ENCODE results near the gene BNIP3.

The BNIP3 gene

GRCh38 chr10:131981429-131982184 lies at the start of gene BNIP3:
BNIP3 (minus strand) TSS chr10:131981923; CDS start chr10:131981806, 117 bp downstream.
- no peaks in the 10 kb centered on the region for H3K9me3 Mint-ChIP-seq
- H3K27ac Mint-ChIP-seq = peak within 1 kb of the TSS; percentile 85
- ATAC-seq = peak; percentile 91
- H3K4me1 Mint-ChIP-seq = peaks cover 37% of the 10 kb centered on the region
- peak; percentile 92 to 93 for DNase-seq (ENCODE audit: low spot score in 2 of 2)
- peak within 1 kb of the TSS; percentile 74 for H3K4me3 Mint-ChIP-seq
- H3K36me3 Mint-ChIP-seq = peaks cover 64% of the 10 kb centered on the region

- DNase-seq (ENCODE audit: low spot score in 2 of 2) (no peak), ATAC-seq (no peak)
- Mint-ChIP-seq H3K4me3 (no peak overlapping the region), H3K27ac (no peak overlapping the region), H3K9me3 (no peaks in the 10 kb centered on the region), H3K36me3 (peaks cover 4% of the 10 kb centered on the region), H3K4me1 (peaks cover 5% of the 10 kb centered on the region)
Observed at GRCh38 chr10:132030898-132031463, 49.3 kb upstream of the BNIP3 start.

- DNase-seq (ENCODE audit: low spot score in 2 of 2) = no peak
- no peaks in the 10 kb centered on the region for H3K4me1 Mint-ChIP-seq
- peaks cover 4% of the 10 kb centered on the region for H3K36me3 Mint-ChIP-seq
- H3K4me3 Mint-ChIP-seq = no peak overlapping the region
- H3K27ac Mint-ChIP-seq = no peak overlapping the region
- ATAC-seq = no peak
- no peaks in the 10 kb centered on the region for H3K9me3 Mint-ChIP-seq
Observed at GRCh38 chr10:132028706-132029105, 47.0 kb upstream of the BNIP3 start.

- H3K36me3 Mint-ChIP-seq = peaks cover 4% of the 10 kb centered on the region
- no peaks in the 10 kb centered on the region for H3K9me3 Mint-ChIP-seq
- ATAC-seq = no peak
- H3K4me3 Mint-ChIP-seq = no peak overlapping the region
- no peak overlapping the region for H3K27ac Mint-ChIP-seq
- H3K4me1 Mint-ChIP-seq = peaks cover 7% of the 10 kb centered on the region
- no peak for DNase-seq (ENCODE audit: low spot score in 2 of 2)
Observed at GRCh38 chr10:132027423-132027983, 45.8 kb upstream of the BNIP3 start.

- H3K4me1 Mint-ChIP-seq = peaks cover 7% of the 10 kb centered on the region
- no peak overlapping the region for H3K4me3 Mint-ChIP-seq
Observed at GRCh38 chr10:132023092-132023811, 41.5 kb upstream of the BNIP3 start.

GRCh38 chr10:132022241-132022640 lies 40.5 kb upstream of the BNIP3 start:
- H3K4me1 Mint-ChIP-seq = peaks cover 7% of the 10 kb centered on the region
- H3K9me3 Mint-ChIP-seq = no peaks in the 10 kb centered on the region

More at GRCh38 chr10:132023092-132023811, 41.5 kb upstream of the BNIP3 start:
- Mint-ChIP-seq H3K9me3 (no peaks in the 10 kb centered on the region), H3K27ac (no peak overlapping the region), H3K36me3 (peaks cover 4% of the 10 kb centered on the region)
- peak; percentile 76 to 87 for DNase-seq (ENCODE audit: low spot score in 2 of 2)
- ATAC-seq = peak; percentile 77

GRCh38 chr10:132021504-132022143 lies 39.9 kb upstream of the BNIP3 start:
- no peaks in the 10 kb centered on the region for H3K36me3 Mint-ChIP-seq
- H3K4me3 Mint-ChIP-seq = no peak overlapping the region
- H3K9me3 Mint-ChIP-seq = no peaks in the 10 kb centered on the region
- no peak for DNase-seq (ENCODE audit: low spot score in 2 of 2)
- peaks cover 7% of the 10 kb centered on the region for H3K4me1 Mint-ChIP-seq
- H3K27ac Mint-ChIP-seq = no peak overlapping the region
- ATAC-seq = no peak

More at GRCh38 chr10:132022241-132022640, 40.5 kb upstream of the BNIP3 start:
- Mint-ChIP-seq H3K4me3 (no peak overlapping the region), H3K27ac (no peak overlapping the region), H3K36me3 (no peaks in the 10 kb centered on the region)
- no peak for DNase-seq (ENCODE audit: low spot score in 2 of 2)
- no peak for ATAC-seq

GRCh38 chr10:132021046-132021445 lies 39.3 kb upstream of the BNIP3 start:
- ATAC-seq = no peak
- no peak for DNase-seq (ENCODE audit: low spot score in 2 of 2)
- H3K27ac Mint-ChIP-seq = no peak overlapping the region
- H3K4me3 Mint-ChIP-seq = no peak overlapping the region
- peaks cover 7% of the 10 kb centered on the region for H3K4me1 Mint-ChIP-seq
- H3K36me3 Mint-ChIP-seq = no peaks in the 10 kb centered on the region
- no peaks in the 10 kb centered on the region for H3K9me3 Mint-ChIP-seq

GRCh38 chr10:132020456-132020855 lies 38.7 kb upstream of the BNIP3 start:
- Mint-ChIP-seq H3K4me3 (no peak overlapping the region), H3K4me1 (peaks cover 7% of the 10 kb centered on the region), H3K36me3 (no peaks in the 10 kb centered on the region), H3K9me3 (no peaks in the 10 kb centered on the region), H3K27ac (peak overlapping the region; percentile 43)
- DNase-seq (ENCODE audit: low spot score in 2 of 2) = no peak
- no peak for ATAC-seq

GRCh38 chr10:132019366-132019765 lies 37.6 kb upstream of the BNIP3 start:
- no peak overlapping the region for H3K27ac Mint-ChIP-seq
- ATAC-seq (peak; percentile 20), DNase-seq (ENCODE audit: low spot score in 2 of 2) (no peak)
- peaks cover 7% of the 10 kb centered on the region for H3K4me1 Mint-ChIP-seq
- no peaks in the 10 kb centered on the region for H3K9me3 Mint-ChIP-seq
- H3K36me3 Mint-ChIP-seq = no peaks in the 10 kb centered on the region
- no peak overlapping the region for H3K4me3 Mint-ChIP-seq

- Mint-ChIP-seq H3K27ac (no peak overlapping the region), H3K4me3 (no peak overlapping the region), H3K9me3 (no peaks in the 10 kb centered on the region), H3K36me3 (no peaks in the 10 kb centered on the region), H3K4me1 (peaks cover 7% of the 10 kb centered on the region)
- ATAC-seq (no peak), DNase-seq (ENCODE audit: low spot score in 2 of 2) (no peak)
Observed at GRCh38 chr10:132018446-132018845, 36.7 kb upstream of the BNIP3 start.

- no peak for ATAC-seq
- Mint-ChIP-seq H3K4me3 (no peak overlapping the region), H3K27ac (no peak overlapping the region), H3K4me1 (no peaks in the 10 kb centered on the region), H3K9me3 (no peaks in the 10 kb centered on the region), H3K36me3 (no peaks in the 10 kb centered on the region)
- DNase-seq (ENCODE audit: low spot score in 2 of 2) = no peak
Observed at GRCh38 chr10:132016514-132016913, 34.8 kb upstream of the BNIP3 start.

- no peak for DNase-seq (ENCODE audit: low spot score in 2 of 2)
- no peak for ATAC-seq
- no peak overlapping the region for H3K4me3 Mint-ChIP-seq
- H3K27ac Mint-ChIP-seq = no peak overlapping the region
- H3K36me3 Mint-ChIP-seq = no peaks in the 10 kb centered on the region
- H3K4me1 Mint-ChIP-seq = no peaks in the 10 kb centered on the region
- H3K9me3 Mint-ChIP-seq = no peaks in the 10 kb centered on the region
Observed at GRCh38 chr10:132011445-132011844, 29.7 kb upstream of the BNIP3 start.

GRCh38 chr10:132011024-132011423 lies 29.3 kb upstream of the BNIP3 start:
- no peaks in the 10 kb centered on the region for H3K9me3 Mint-ChIP-seq
- no peaks in the 10 kb centered on the region for H3K4me1 Mint-ChIP-seq
- no peak for DNase-seq (ENCODE audit: low spot score in 2 of 2)
- no peak for ATAC-seq
- H3K27ac Mint-ChIP-seq = no peak overlapping the region
- no peak overlapping the region for H3K4me3 Mint-ChIP-seq
- no peaks in the 10 kb centered on the region for H3K36me3 Mint-ChIP-seq

GRCh38 chr10:132010483-132010882 lies 28.8 kb upstream of the BNIP3 start:
- no peak for ATAC-seq
- Mint-ChIP-seq H3K36me3 (no peaks in the 10 kb centered on the region), H3K9me3 (no peaks in the 10 kb centered on the region), H3K4me1 (no peaks in the 10 kb centered on the region), H3K4me3 (no peak overlapping the region), H3K27ac (no peak overlapping the region)
- DNase-seq (ENCODE audit: low spot score in 2 of 2) = no peak
